ENCODE results near the gene SYT15.

Gene SYT15

DNA sequence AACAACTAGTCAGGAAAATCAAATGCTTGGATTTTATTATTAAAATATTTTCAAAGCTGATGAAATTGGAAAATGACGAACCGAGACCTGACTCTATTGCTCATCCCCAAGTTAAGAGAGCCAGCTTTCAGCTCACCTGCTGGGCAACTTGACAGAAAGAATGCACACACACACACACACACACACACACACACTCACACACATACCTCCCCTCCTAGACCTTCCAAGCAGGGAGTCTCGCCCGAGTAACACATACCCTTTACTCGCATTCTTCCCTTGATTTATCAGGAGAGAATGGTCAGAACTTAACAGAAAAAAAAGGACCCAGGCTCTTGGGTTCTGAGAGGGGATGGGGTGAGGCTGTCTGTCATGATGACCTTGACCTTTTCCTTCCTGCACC is 41.6 kb upstream of the SYT15 start:
- DNase-seq (ENCODE audit: extremely low read depth, insufficient read length), result no peak
- Histone ChIP-seq H3K4me3 (replicated peaks; ENCODE audit: low read depth, low read length) (no peak overlapping the region), H3K36me3 (ENCODE audit: control insufficient read depth, insufficient read depth, low read length) (no peaks in the 10 kb centered on the region), H3K27me3 (replicated peaks; ENCODE audit: control insufficient read depth, insufficient read depth, low read length) (peaks cover 2% of the 10 kb centered on the region)
- TF ChIP-seq, protein P1, sequence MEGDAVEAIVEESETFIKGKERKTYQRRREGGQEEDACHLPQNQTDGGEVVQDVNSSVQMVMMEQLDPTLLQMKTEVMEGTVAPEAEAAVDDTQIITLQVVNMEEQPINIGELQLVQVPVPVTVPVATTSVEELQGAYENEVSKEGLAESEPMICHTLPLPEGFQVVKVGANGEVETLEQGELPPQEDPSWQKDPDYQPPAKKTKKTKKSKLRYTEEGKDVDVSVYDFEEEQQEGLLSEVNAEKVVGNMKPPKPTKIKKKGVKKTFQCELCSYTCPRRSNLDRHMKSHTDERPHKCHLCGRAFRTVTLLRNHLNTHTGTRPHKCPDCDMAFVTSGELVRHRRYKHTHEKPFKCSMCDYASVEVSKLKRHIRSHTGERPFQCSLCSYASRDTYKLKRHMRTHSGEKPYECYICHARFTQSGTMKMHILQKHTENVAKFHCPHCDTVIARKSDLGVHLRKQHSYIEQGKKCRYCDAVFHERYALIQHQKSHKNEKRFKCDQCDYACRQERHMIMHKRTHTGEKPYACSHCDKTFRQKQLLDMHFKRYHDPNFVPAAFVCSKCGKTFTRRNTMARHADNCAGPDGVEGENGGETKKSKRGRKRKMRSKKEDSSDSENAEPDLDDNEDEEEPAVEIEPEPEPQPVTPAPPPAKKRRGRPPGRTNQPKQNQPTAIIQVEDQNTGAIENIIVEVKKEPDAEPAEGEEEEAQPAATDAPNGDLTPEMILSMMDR (IDR thresholded peaks at IDR 0.05; ENCODE audit: insufficient read depth, low read length, poor library complexity, severe bottlenecking), result no peak

DNA sequence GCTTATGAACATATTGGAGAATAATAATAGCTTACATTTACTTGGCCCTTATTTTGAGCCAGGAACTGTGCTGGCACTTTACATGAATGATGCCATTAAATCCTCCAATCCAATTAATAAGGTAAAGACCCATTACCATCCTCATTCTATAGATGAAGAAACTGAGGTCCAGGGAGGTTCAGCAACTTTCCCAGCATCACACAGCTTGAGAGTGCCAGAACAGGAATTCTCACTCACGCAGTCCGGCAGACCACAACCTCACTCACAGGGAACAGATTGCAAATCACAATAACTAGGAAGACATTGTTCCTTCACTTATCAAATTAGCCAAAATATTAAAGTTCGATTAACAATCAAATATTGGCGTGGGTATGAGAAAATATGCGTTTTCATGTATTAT is 40.8 kb upstream of the SYT15 start:
- Histone ChIP-seq H3K4me3 (replicated peaks; ENCODE audit: low read depth, low read length) (no peak overlapping the region), H3K36me3 (ENCODE audit: control insufficient read depth, insufficient read depth, low read length) (no peaks in the 10 kb centered on the region), H3K27me3 (replicated peaks; ENCODE audit: control insufficient read depth, insufficient read depth, low read length) (peaks cover 2% of the 10 kb centered on the region)
- TF ChIP-seq, protein P1 (IDR thresholded peaks at IDR 0.05; ENCODE audit: insufficient read depth, low read length, poor library complexity, severe bottlenecking), result no peak
- no peak for DNase-seq (ENCODE audit: extremely low read depth, insufficient read length)

DNA sequence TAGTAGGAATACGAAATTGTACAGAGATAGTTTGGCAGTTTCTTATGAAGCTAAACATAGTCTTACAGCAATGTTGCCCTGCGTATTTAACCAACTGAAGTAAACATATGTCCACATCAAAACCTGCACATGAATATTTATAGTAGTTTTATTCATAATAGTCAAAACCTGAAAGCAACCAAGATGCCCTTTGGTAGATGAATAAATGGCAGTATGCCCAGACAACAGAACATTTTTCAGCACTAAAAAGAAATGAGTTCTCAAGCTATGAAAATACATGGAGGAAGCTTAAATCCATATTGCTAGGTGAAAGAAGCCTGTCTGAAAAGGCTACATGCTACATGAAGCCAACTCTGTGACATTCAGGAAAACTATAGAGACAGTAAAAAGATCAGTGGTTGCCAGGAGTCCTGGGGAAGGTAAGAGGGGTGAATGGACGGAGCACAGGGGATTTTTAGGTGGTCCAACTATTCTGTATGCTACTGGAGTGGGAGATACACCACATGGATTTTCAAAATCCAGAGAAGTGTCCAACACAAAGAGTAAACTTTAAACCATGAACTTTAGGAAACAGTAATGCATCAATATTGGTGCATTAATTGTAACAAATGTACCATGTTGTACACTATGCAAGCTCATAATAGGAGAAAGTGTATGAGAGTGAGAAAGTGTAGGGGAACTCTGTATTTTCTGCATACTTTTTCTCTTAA is 40.1 kb upstream of the SYT15 start:
- H3K36me3 ChIP-seq (ENCODE audit: control insufficient read depth, insufficient read depth, low read length), result no peaks in the 10 kb centered on the region
- no peak overlapping the region for H3K4me3 ChIP-seq (replicated peaks; ENCODE audit: low read depth, low read length)
- DNase-seq (ENCODE audit: extremely low read depth, insufficient read length), result no peak
- H3K27me3 ChIP-seq (replicated peaks; ENCODE audit: control insufficient read depth, insufficient read depth, low read length), result peaks cover 2% of the 10 kb centered on the region
- TF ChIP-seq, protein P1 (IDR thresholded peaks at IDR 0.05; ENCODE audit: insufficient read depth, low read length, poor library complexity, severe bottlenecking), result no peak

DNA sequence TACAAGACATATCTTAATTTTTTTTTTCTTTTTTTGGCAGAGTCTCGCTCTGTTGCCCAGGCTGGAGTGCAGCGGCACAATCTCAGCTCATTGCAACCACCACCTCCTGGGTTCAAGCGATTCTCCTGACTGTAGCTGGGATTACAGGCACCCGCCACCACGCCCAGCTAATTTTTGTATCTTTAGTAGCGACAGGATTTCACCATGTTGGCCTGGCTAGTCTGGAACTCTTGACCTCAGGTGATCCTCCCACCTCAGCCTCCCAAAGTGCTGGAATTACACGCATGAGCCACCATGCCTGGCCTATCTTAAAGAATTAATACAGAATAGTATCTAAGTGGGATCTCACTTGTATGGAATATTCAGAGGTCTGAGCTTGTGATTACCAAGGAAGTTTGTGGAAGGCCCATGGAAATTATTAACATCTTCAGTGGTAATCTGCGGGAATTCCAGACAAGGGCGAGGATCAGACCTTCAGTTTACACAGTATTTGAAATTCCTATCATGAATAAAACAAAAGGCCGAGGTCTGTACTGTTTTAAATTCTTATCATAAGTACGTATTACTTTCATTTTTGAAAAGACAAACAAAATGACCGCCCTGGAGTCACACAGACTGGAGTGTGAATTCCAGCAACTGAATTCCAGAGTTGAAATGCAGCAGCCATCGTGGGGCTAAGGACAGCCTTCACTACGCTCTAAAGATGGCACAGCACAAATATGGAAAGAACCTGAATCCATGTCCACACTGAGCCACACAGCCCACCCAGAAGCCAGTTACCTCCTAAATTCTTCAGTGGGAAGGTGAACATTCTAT is 39.1 kb upstream of the SYT15 start:
- Histone ChIP-seq H3K4me3 (replicated peaks; ENCODE audit: low read depth, low read length) (no peak overlapping the region), H3K36me3 (ENCODE audit: control insufficient read depth, insufficient read depth, low read length) (no peaks in the 10 kb centered on the region), H3K27me3 (replicated peaks; ENCODE audit: control insufficient read depth, insufficient read depth, low read length) (peaks cover 2% of the 10 kb centered on the region)
- DNase-seq (ENCODE audit: extremely low read depth, insufficient read length), result no peak
- TF ChIP-seq, protein P1 (IDR thresholded peaks at IDR 0.05; ENCODE audit: insufficient read depth, low read length, poor library complexity, severe bottlenecking), result no peak

DNA sequence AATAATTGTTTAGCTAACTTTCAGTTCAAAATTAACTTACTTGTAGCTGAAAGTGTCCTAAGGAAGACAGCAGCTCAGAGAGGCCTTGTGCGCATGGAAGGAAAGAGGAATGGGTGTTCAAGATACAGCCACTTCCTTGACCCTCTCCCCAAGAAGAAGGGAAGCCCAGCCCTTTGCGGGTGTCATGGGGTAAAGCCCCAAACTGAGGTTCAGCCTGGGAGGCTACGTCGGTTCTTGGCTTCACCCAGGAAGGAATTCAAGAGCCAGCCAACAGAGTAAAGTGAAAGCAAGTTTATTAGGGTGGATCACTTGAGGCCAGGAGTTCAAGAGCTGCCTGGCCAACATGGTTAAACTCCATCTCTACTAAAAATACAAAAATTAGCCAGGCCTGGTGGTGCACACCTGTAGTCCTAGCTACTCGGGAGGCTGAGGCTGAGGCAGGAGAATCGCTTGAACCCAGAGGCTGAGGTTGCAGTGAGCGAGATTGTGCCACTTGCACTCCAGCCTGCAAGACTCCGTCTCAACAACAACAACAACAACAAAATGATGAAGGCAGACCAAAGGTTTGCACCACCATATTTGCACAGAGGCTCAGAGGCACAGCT is 38.4 kb upstream of the SYT15 start:
- DNase-seq (ENCODE audit: extremely low read depth, insufficient read length), result no peak

More for the DNA sequence above, 38.4 kb upstream of the SYT15 start:
- Histone ChIP-seq H3K4me3 (replicated peaks; ENCODE audit: low read depth, low read length) (no peak overlapping the region), H3K27me3 (replicated peaks; ENCODE audit: control insufficient read depth, insufficient read depth, low read length) (peaks cover 2% of the 10 kb centered on the region), H3K36me3 (ENCODE audit: control insufficient read depth, insufficient read depth, low read length) (no peaks in the 10 kb centered on the region)
- TF ChIP-seq, protein P1 (IDR thresholded peaks at IDR 0.05; ENCODE audit: insufficient read depth, low read length, poor library complexity, severe bottlenecking), result no peak
